ENCODE data around the gene ASTN2. TPM values are rescaled to one million over a fixed set of nuclear protein-coding genes. Genes with fewer than 3 reads are reported as not detected.

ASTN2 gene
- total and polyA plus RNA-seq, 4 donors: 0.57 to 2.9 (median 1.4) TPM

- H3K27ac ChIP-seq (ENCODE audit: low read depth in 1 of 2, low read length in 2 of 2): no peak overlapping the region
- TF ChIP-seq EGR1 (IDR thresholded peaks at IDR 0.05; ENCODE audit: low read depth in 2 of 2) (no peak), HNF4A (conservative IDR thresholded peaks at IDR 0.05) (no peak)
- H3K9ac ChIP-seq (ENCODE audit: low read depth in 1 of 2, low read length in 2 of 2): no peak overlapping the region
- 86% methylated on average over 1 of the region's 1 CpG for WGBS
- no peaks in the 10 kb centered on the region for H3K36me3 ChIP-seq (ENCODE audit: control insufficient read depth in 4 of 4, insufficient read depth in 3 of 4, low read depth in 1 of 4, low read length in 3 of 4)
- H3K4me3 ChIP-seq (ENCODE audit: low read depth in 1 of 3, low read length in 3 of 3): no peak overlapping the region
- H3K9me3 ChIP-seq (ENCODE audit: control insufficient read depth in 4 of 4, low read length in 3 of 4): no peaks in the 10 kb centered on the region
- DNase-seq (ENCODE audit: low spot score): no peak
- peaks cover 0 to 7% (median 0%) of the 10 kb centered on the region in 4 donors for H3K27me3 ChIP-seq (ENCODE audit: control insufficient read depth in 4 of 4, insufficient read depth in 4 of 4, low read length in 3 of 4)
- H3K4me1 ChIP-seq (ENCODE audit: control insufficient read depth in 4 of 4, insufficient read depth in 4 of 4, low read length in 3 of 4): no peaks in the 10 kb centered on the region
These were observed 318.7 kb downstream of the ASTN2 start for GRCh38 chr9:117096138-117096537.

- peaks cover 0 to 7% (median 0%) of the 10 kb centered on the region in 4 donors for H3K27me3 ChIP-seq (ENCODE audit: control insufficient read depth in 4 of 4, insufficient read depth in 4 of 4, low read length in 3 of 4)
- H3K27ac ChIP-seq (ENCODE audit: low read depth in 1 of 2, low read length in 2 of 2): no peak overlapping the region
- TF ChIP-seq HNF4A (conservative IDR thresholded peaks at IDR 0.05) (no peak), FOXA2 (IDR thresholded peaks at IDR 0.05) (no peak), RAD21 (IDR thresholded peaks at IDR 0.05) (no peak), FOXA1 (IDR thresholded peaks at IDR 0.05) (no peak), RXRA (IDR thresholded peaks at IDR 0.05) (no peak), HNF4G (IDR thresholded peaks at IDR 0.05) (no peak), TAF1 (conservative IDR thresholded peaks at IDR 0.05) (no peak), NR2F2 (IDR thresholded peaks at IDR 0.05) (no peak), CTCF (IDR thresholded peaks at IDR 0.05; ENCODE audit: low read depth, low read length, missing input control) (no peak), JUND (IDR thresholded peaks at IDR 0.05) (no peak), SP1 (IDR thresholded peaks at IDR 0.05) (no peak), REST (IDR thresholded peaks at IDR 0.05) (no peak), MAX (IDR thresholded peaks at IDR 0.05) (no peak), EGR1 (IDR thresholded peaks at IDR 0.05; ENCODE audit: low read depth in 2 of 2) (no peak)
- H3K9me3 ChIP-seq (ENCODE audit: control insufficient read depth in 4 of 4, low read length in 3 of 4): no peaks in the 10 kb centered on the region
- WGBS: 79% methylated on average over 2 of the region's 2 CpGs
- no peak for DNase-seq (ENCODE audit: low spot score)
- H3K9ac ChIP-seq (ENCODE audit: low read depth in 1 of 2, low read length in 2 of 2): no peak overlapping the region
- H3K36me3 ChIP-seq (ENCODE audit: control insufficient read depth in 4 of 4, insufficient read depth in 3 of 4, low read depth in 1 of 4, low read length in 3 of 4): no peaks in the 10 kb centered on the region
- no peak overlapping the region for H3K4me3 ChIP-seq (ENCODE audit: low read depth in 1 of 3, low read length in 3 of 3)
- H3K4me1 ChIP-seq (ENCODE audit: control insufficient read depth in 4 of 4, insufficient read depth in 4 of 4, low read length in 3 of 4): no peaks in the 10 kb centered on the region
These were observed 319.8 kb downstream of the ASTN2 start for GRCh38 chr9:117095081-117095480.

Data from liver (tissue), 9 donors.